BJ (cell line): ENCODE data around the gene XAGE1B. TPM values are rescaled to one million over a fixed set of nuclear protein-coding genes. Genes with fewer than 3 reads are reported as not detected.
"Not testable (repeated sequence)": the region's sequence is repeated elsewhere in the genome, so short reads cannot be mapped to it uniquely, and the experiment has no call there.

ENCODE experiments used
- CTCF ChIA-PET: fragments of 350-600 bp; formaldehyde crosslinking; extraction: SDS; loops from one replicate; lab custom pipeline; 2021; ENCODE audit warnings: antibody characterized with exemption, inconsistent platforms; lab: Yijun Ruan, JAX
- POLR2A ChIA-PET: fragments of 300-600 bp; sonication (Branson Sonifier 250); formaldehyde crosslinking; extraction: SDS; loops from one replicate; lab custom pipeline; 2021; ENCODE audit warnings: antibody characterized with exemption; lab: Charles Lee
- DNase-seq: peaks from one replicate; pipeline ENCODE4 v3.0.0-alpha.2; 2011; ENCODE audit warnings: low read depth
- H3K27me3 ChIP-seq: 2 replicates; pipeline ENCODE4 v1.6.0; 2011; ENCODE audit warnings: low read length; ENCODE audit not compliant: control insufficient read depth, insufficient read depth
- H3K36me3 ChIP-seq: 2 replicates; pipeline ENCODE4 v1.5.1; 2011; ENCODE audit warnings: low read length; ENCODE audit not compliant: control insufficient read depth, insufficient read depth
- H3K4me3 ChIP-seq: 2 replicates; pipeline ENCODE4 v1.5.1; 2011; ENCODE audit warnings: low read depth, mild to moderate bottlenecking, control low read depth, low read length
- CTCF ChIP-seq: IDR thresholded peaks from 2 replicates; pipeline ENCODE4 v1.5.1; 2011; ENCODE audit warnings: low read depth, mild to moderate bottlenecking, control low read depth, inconsistent platforms, low read length, moderate library complexity; ENCODE audit not compliant: insufficient read depth
- polyA plus RNA-seq: library from polyadenylated mRNA; depleted of rRNA; stranded (reverse); fragments of >200 nt; gene quantifications from 2 replicates; pipeline ENCODE4 v1.2.3, GENCODE V29; 2011; rRNA removed
- small RNA-seq: library from RNA; depleted of rRNA; stranded (forward); fragments of <200 nt; gene quantifications from one replicate; pipeline ENCODE3, GENCODE V24; 2012; ENCODE audit warnings: low replicate concordance, low read depth; ENCODE audit not compliant: insufficient read length

Gene XAGE1B
- polyA plus RNA-seq, 1 experiment, result not detected

DNA sequence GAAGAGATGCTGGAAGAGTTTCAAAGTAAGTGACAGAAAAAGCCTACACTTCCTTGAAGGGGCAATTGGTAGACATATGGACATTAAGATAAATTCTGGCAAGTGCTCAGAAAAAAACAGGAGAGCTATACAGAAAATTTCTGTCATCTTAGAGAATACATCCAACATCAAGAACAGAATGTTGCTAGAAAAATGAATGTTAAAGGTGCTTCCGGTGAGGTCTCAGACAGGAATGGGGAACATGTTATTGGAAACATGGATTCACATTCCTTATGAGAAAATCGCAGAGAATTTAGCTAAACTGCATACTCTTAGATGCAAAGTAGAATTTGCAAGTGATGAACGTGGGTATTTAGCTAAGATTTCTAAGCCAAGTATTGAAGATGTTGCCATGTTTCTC lies 9.5 kb downstream of the XAGE1B start:
- Histone ChIP-seq H3K27me3 (no peaks in the 10 kb centered on the region), H3K4me3 (no peak overlapping the region), H3K36me3 (no peaks in the 10 kb centered on the region)
- no peak for DNase-seq
- no peak for TF ChIP-seq CTCF
- CTCF ChIA-PET, result no interaction called here
- POLR2A ChIA-PET, result no interaction called here

- no peak overlapping the region for H3K4me3 ChIP-seq
- POLR2A ChIA-PET, result no interaction called here
- TF ChIP-seq CTCF, result no peak
- no peak for DNase-seq
- no peaks in the 10 kb centered on the region for H3K27me3 ChIP-seq
- H3K36me3 ChIP-seq, result no peaks in the 10 kb centered on the region
- CTCF ChIA-PET, result no interaction called here
Observed at GRCh38 chrX:52504551-52504950, 12.3 kb downstream of the XAGE1B start.

DNA sequence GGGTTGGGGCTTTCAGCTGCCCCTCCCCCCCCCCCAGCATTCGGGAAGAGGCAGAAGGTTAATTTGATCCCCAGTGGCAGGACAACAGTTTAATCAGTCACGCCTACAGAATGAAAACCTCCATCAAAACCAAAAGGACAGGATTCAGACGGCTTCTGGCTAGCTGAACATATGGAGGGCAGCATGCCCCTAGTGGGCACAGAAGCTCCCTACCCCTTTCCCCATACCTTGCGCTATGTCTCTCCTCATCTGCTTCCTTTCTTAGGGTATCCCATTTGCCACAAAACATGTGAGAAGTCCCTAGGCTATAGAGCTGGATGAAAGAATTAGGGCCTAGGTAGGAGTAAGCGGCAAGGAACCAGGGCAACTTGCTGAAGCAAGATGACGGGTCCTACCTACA lies 15.5 kb downstream of the XAGE1B start:
- H3K27me3 ChIP-seq, H3K4me3 ChIP-seq, POLR2A ChIA-PET, H3K36me3 ChIP-seq, CTCF ChIA-PET, DNase-seq: not testable (repeated sequence)

GRCh38 chrX:52496419-52496772 lies 20.5 kb downstream of the XAGE1B start:
- POLR2A ChIA-PET, H3K4me3 ChIP-seq, H3K36me3 ChIP-seq, H3K27me3 ChIP-seq, DNase-seq, CTCF ChIA-PET: not testable (repeated sequence)

- POLR2A ChIA-PET, DNase-seq, CTCF ChIA-PET, H3K4me3 ChIP-seq, H3K36me3 ChIP-seq, H3K27me3 ChIP-seq: not testable (repeated sequence)
Observed at GRCh38 chrX:52495545-52496418, 21.1 kb downstream of the XAGE1B start, which contains the start of gene XAGE1A. TSS of gene XAGE1A (plus strand) at chrX:52495808. CDS start at chrX:52497362, 1,554 bp downstream.

GRCh38 chrX:52471301-52471700 lies 45.6 kb downstream of the XAGE1B start:
- POLR2A ChIA-PET, CTCF ChIA-PET, H3K36me3 ChIP-seq, H3K27me3 ChIP-seq, H3K4me3 ChIP-seq, DNase-seq: not testable (repeated sequence)

Small RNA genes lying within 50 kb of the gene (small RNA-seq; reads per million reads assigned to genes)
- gene BX510359.8 (not detected), gene RBM22P7 (not detected)

Other genes with a start within 250 kb of the XAGE1B start
- gene XAGE2, start 148.0 kb downstream of the XAGE1B start, polyA plus RNA-seq, result not detected in 2 replicates
- gene XAGE1A, start 21.3 kb downstream of the XAGE1B start, polyA plus RNA-seq, result not detected in 2 replicates
- gene SSX7, start 137.8 kb upstream of the XAGE1B start, polyA plus RNA-seq, result not detected in 2 replicates
- not detected in 2 replicates for gene SSX2, start 190.1 kb upstream of the XAGE1B start, polyA plus RNA-seq
- gene SSX2B, start 234.2 kb upstream of the XAGE1B start, polyA plus RNA-seq, result not detected in 2 replicates